ENCODE results near the gene DOCK3.
"Not testable (repeated sequence)": the region's sequence is repeated elsewhere in the genome, so short reads cannot be mapped to it uniquely, and the experiment has no call there.

DOCK3 gene

DNA sequence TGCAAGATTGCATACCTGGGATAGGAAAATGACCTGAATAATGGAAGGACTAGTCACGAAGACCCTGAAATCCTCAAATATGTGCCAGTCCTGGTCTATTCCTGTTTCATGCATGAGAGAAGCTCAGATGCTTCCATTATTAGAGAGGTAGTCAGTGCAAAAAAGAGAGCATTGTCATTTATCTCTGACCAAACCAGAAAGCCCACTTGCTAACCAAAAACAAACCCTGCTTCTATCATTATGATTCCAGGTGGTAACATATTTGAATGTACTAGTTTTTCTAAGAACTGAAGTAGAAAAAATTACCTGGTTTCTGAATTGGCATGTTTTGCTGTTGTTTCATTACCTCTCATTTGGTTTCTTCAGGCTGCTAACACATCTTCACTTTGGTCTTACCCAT, 549.6 kb downstream of the DOCK3 start:
- Histone ChIP-seq H3K4me1 (ENCODE audit: control insufficient read depth, insufficient read depth, low read length) (no peaks in the 10 kb centered on the region), H3K27me3 (ENCODE audit: control insufficient read depth, insufficient read depth, low read length, poor library complexity, severe bottlenecking) (no peaks in the 10 kb centered on the region), H3K9me3 (ENCODE audit: control insufficient read depth, low read length) (no peaks in the 10 kb centered on the region), H3K4me3 (ENCODE audit: insufficient read depth, low read depth, low read length) (no peak overlapping the region), H3K27ac (ENCODE audit: insufficient read depth, low read depth, low read length, poor library complexity, severe bottlenecking) (no peak overlapping the region), H3K36me3 (ENCODE audit: control insufficient read depth, insufficient read depth, low read length) (peaks cover 4% of the 10 kb centered on the region)
- 98 to 100% methylated on average over 1 of the region's 1 CpG for WGBS, 2 experiments

DNA sequence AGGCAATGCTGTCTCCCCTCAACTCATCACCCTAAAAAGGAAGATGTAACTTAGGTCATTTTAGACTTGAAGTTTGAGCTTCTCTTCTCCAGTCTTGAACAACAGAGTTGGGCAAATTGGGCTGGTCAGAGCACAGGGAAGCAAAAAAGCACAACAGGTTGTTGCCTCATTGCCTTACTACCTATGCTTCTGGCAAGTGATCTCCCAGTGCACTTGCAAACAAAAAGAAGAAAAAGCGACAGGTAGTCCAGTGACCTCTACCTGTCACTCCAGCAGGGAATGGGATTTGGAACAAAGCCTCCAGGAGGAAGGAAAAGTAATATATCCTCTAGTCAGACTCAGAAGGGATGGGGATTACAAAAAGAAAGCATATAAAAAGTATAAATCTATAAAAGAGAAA, 550.1 kb downstream of the DOCK3 start:
- 100% methylated on average over 1 of the region's 1 CpG for WGBS, 2 experiments
- H3K27ac ChIP-seq (ENCODE audit: insufficient read depth, low read depth, low read length, poor library complexity, severe bottlenecking): no peak overlapping the region
- H3K27me3 ChIP-seq (ENCODE audit: control insufficient read depth, insufficient read depth, low read length, poor library complexity, severe bottlenecking): no peaks in the 10 kb centered on the region
- peaks cover 4% of the 10 kb centered on the region for H3K36me3 ChIP-seq (ENCODE audit: control insufficient read depth, insufficient read depth, low read length)
- no peaks in the 10 kb centered on the region for H3K4me1 ChIP-seq (ENCODE audit: control insufficient read depth, insufficient read depth, low read length)
- H3K9me3 ChIP-seq (ENCODE audit: control insufficient read depth, low read length): no peaks in the 10 kb centered on the region
- H3K4me3 ChIP-seq (ENCODE audit: insufficient read depth, low read depth, low read length): no peak overlapping the region

DNA sequence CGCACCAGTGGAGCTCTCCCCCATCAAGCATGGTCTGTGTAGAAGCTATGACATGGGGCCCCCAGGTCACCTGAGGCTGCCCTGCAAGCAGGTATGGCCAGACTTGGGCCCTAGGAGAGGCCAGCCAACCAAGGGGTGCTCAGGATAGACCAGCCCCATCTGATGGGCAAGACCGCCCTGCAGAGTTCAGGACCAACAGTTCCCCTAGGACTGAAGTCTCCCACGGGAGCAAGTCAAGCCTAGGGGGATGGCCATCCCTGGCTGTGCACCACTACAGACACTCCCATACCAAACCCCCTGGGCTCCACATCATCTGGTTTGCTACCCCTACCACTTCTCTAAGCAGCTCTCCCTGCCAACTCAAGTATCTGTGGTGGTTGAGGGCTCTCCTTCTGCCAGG, 568.2 kb downstream of the DOCK3 start:
- Histone ChIP-seq H3K9me3 (ENCODE audit: control insufficient read depth, low read length) (peaks cover 3% of the 10 kb centered on the region), H3K27ac (ENCODE audit: insufficient read depth, low read depth, low read length, poor library complexity, severe bottlenecking) (no peak overlapping the region), H3K36me3 (ENCODE audit: control insufficient read depth, insufficient read depth, low read length) (peaks cover 8% of the 10 kb centered on the region), H3K27me3 (ENCODE audit: control insufficient read depth, insufficient read depth, low read length, poor library complexity, severe bottlenecking) (no peaks in the 10 kb centered on the region), H3K4me3 (ENCODE audit: insufficient read depth, low read depth, low read length) (no peak overlapping the region), H3K4me1 (ENCODE audit: control insufficient read depth, insufficient read depth, low read length) (no peaks in the 10 kb centered on the region)
- WGBS, 2 experiments: 78 to 79% methylated on average over 3 of the region's 3 CpGs

DNA sequence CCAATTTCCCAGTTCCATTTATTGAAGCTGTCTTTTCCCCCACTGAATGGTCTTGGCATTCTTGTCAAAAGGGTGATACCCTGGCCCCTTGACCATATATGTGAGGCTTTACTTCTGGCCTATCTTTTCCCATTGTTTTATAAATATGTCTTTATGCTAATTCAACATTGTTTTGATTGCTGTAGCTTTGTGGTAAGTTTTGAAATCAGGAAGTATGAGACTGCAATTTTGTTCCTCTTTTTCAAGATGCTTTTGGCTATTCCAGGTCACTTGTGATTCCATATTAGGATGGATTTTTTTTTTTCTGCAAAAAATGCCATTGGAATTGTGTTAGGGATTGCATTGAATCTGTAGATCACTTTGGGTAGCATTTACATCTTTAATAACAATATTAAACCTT, 569.2 kb downstream of the DOCK3 start:
- Histone ChIP-seq H3K4me1 (ENCODE audit: control insufficient read depth, insufficient read depth, low read length) (no peaks in the 10 kb centered on the region), H3K9me3 (ENCODE audit: control insufficient read depth, low read length) (peaks cover 3% of the 10 kb centered on the region), H3K27me3 (ENCODE audit: control insufficient read depth, insufficient read depth, low read length, poor library complexity, severe bottlenecking) (no peaks in the 10 kb centered on the region), H3K4me3 (ENCODE audit: insufficient read depth, low read depth, low read length) (no peak overlapping the region), H3K36me3 (ENCODE audit: control insufficient read depth, insufficient read depth, low read length) (peaks cover 8% of the 10 kb centered on the region), H3K27ac (ENCODE audit: insufficient read depth, low read depth, low read length, poor library complexity, severe bottlenecking) (no peak overlapping the region)

DNA sequence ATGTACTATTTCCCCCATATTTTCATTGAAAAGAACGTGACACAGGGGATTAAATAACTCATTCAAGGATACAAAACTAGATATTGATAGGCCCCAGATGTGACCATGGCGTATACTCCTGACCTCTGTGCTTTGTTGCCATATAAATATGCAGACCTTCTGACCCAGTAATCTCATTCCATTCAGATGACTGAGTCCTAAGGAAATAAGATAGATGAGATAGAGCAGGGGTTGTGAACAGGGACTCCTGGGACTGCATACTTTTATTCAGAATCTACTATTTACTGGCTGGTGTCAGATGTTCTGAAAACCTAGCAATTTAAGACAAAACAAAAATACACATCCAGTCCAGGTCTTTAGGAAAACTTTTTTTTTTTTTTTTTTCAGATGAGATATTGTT, 571.1 kb downstream of the DOCK3 start:
- Histone ChIP-seq H3K4me3 (ENCODE audit: insufficient read depth, low read depth, low read length) (no peak overlapping the region), H3K36me3 (ENCODE audit: control insufficient read depth, insufficient read depth, low read length) (peaks cover 8% of the 10 kb centered on the region), H3K9me3 (ENCODE audit: control insufficient read depth, low read length) (peaks cover 3% of the 10 kb centered on the region), H3K4me1 (ENCODE audit: control insufficient read depth, insufficient read depth, low read length) (no peaks in the 10 kb centered on the region), H3K27ac (ENCODE audit: insufficient read depth, low read depth, low read length, poor library complexity, severe bottlenecking) (no peak overlapping the region), H3K27me3 (ENCODE audit: control insufficient read depth, insufficient read depth, low read length, poor library complexity, severe bottlenecking) (no peaks in the 10 kb centered on the region)
- 96% methylated on average over 2 of the region's 2 CpGs for WGBS, 2 experiments

DNA sequence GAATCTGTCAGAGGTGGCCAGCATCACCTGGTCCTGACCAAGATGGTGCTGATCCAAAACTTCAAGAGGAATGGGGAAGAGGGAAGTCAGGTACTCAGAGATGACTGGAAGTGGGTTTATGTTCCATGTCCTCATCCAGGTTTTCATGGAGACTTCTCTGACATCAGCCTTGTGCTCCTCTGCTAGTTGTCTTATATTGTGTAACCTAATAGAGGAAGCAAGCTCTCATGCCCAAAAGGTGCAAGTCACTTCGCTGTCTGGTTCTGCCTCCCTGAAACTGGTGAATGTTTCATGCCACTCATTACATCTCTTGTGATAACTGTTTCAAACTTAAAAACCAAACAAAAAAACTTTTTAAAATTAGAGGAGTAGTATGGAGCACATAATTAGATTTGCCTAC, 583.1 kb downstream of the DOCK3 start:
- Histone ChIP-seq H3K27ac (ENCODE audit: insufficient read depth, low read depth, low read length, poor library complexity, severe bottlenecking) (no peak overlapping the region), H3K4me1 (ENCODE audit: control insufficient read depth, insufficient read depth, low read length) (no peaks in the 10 kb centered on the region)
- 90 to 100% methylated on average over 1 of the region's 1 CpG for WGBS, 2 experiments

DNA sequence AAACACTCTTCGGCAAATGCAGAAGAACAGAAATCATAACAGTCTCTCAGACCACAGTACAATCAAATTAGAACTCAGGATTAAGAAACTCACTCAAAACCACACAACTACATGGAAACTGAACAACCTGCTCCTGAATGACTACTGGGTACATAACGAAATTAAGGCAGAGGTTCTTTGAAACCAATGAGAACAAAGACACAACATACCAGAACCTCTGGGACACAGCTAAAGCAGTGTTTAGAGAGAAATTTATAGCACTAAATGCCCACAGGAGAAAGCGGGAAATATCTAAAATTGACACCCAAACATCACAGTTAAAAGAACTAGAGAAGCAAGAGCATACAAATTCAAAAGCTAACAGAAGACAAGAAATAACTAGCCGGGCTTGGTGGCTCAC, 589.4 kb downstream of the DOCK3 start:
- not testable (repeated sequence) for H3K36me3 ChIP-seq (ENCODE audit: control insufficient read depth, insufficient read depth, low read length); H3K4me3 ChIP-seq (ENCODE audit: insufficient read depth, low read depth, low read length); H3K9me3 ChIP-seq (ENCODE audit: control insufficient read depth, low read length); H3K4me1 ChIP-seq (ENCODE audit: control insufficient read depth, insufficient read depth, low read length); H3K27ac ChIP-seq (ENCODE audit: insufficient read depth, low read depth, low read length, poor library complexity, severe bottlenecking); H3K27me3 ChIP-seq (ENCODE audit: control insufficient read depth, insufficient read depth, low read length, poor library complexity, severe bottlenecking)
- WGBS, 2 experiments: 90 to 92% methylated on average over 4 of the region's 4 CpGs

More for the DNA sequence above, 583.1 kb downstream of the DOCK3 start:
- no peaks in the 10 kb centered on the region for H3K27me3 ChIP-seq (ENCODE audit: control insufficient read depth, insufficient read depth, low read length, poor library complexity, severe bottlenecking)
- no peaks in the 10 kb centered on the region for H3K36me3 ChIP-seq (ENCODE audit: control insufficient read depth, insufficient read depth, low read length)
- no peaks in the 10 kb centered on the region for H3K9me3 ChIP-seq (ENCODE audit: control insufficient read depth, low read length)
- no peak overlapping the region for H3K4me3 ChIP-seq (ENCODE audit: insufficient read depth, low read depth, low read length)

DNA sequence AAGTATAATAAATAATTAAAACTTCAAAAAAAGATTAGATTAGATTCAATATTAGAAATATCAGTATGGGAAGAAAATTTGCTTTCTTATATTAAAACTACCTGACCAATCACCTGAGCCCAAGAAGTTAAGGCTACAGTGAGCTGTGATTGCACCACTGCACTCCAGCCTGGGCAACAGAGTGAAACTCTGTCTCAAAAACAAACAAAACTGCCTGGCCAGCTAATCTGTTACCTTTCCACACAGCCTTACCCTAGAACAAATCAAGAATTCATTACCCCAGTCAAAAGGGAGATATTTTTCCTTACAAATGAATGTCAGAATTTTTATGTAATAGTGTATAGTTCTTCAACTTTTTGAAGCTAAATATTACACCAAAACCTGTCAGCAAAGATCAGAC, 593.4 kb downstream of the DOCK3 start:
- Histone ChIP-seq H3K4me3 (ENCODE audit: insufficient read depth, low read depth, low read length) (no peak overlapping the region), H3K36me3 (ENCODE audit: control insufficient read depth, insufficient read depth, low read length) (no peaks in the 10 kb centered on the region), H3K27me3 (ENCODE audit: control insufficient read depth, insufficient read depth, low read length, poor library complexity, severe bottlenecking) (no peaks in the 10 kb centered on the region), H3K27ac (ENCODE audit: insufficient read depth, low read depth, low read length, poor library complexity, severe bottlenecking) (no peak overlapping the region), H3K4me1 (ENCODE audit: control insufficient read depth, insufficient read depth, low read length) (no peaks in the 10 kb centered on the region), H3K9me3 (ENCODE audit: control insufficient read depth, low read length) (no peaks in the 10 kb centered on the region)

DNA sequence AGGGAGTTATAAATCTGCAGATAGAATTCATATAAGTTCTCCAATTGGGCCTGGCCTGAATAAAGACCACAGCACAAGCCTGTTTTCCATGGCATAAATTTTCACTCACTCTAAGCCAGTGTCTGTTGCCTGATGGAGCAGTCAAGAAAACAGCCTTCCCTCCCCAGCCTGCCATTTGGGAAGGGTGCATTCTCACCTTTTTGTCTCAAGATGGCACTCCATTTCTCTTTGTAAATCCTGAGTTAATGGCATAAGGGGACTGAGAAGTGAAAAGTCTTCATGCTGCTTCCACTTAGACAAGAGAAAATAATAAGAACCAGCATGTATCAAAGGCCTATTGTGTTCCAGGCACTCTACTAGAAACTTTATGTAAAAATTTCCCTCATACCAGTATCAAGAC, 594.7 kb downstream of the DOCK3 start:
- Histone ChIP-seq H3K9me3 (ENCODE audit: control insufficient read depth, low read length) (no peaks in the 10 kb centered on the region), H3K27me3 (ENCODE audit: control insufficient read depth, insufficient read depth, low read length, poor library complexity, severe bottlenecking) (no peaks in the 10 kb centered on the region), H3K4me3 (ENCODE audit: insufficient read depth, low read depth, low read length) (no peak overlapping the region), H3K4me1 (ENCODE audit: control insufficient read depth, insufficient read depth, low read length) (no peaks in the 10 kb centered on the region), H3K36me3 (ENCODE audit: control insufficient read depth, insufficient read depth, low read length) (no peaks in the 10 kb centered on the region), H3K27ac (ENCODE audit: insufficient read depth, low read depth, low read length, poor library complexity, severe bottlenecking) (no peak overlapping the region)

DNA sequence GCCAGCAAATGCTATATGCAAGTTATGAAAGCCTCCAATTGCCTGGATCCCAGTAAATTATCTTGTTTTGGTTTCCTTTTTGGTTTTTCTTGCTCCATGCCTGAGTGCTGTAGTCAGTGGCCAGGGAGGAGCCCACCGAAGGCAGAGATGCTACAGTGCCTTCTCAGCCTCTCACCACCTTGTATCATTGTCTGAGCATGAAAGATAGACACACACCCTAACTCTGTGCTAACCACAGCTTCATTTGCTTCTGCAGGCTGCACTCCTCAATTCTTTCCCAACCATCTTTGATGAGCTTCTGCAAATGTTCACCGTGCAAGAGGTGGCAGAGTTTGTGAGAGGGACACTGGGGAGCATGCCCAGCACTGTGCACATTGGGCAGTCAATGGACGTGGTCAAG, 595.8 kb downstream of the DOCK3 start:
- Histone ChIP-seq H3K27ac (ENCODE audit: insufficient read depth, low read depth, low read length, poor library complexity, severe bottlenecking) (no peak overlapping the region), H3K9me3 (ENCODE audit: control insufficient read depth, low read length) (no peaks in the 10 kb centered on the region), H3K4me1 (ENCODE audit: control insufficient read depth, insufficient read depth, low read length) (no peaks in the 10 kb centered on the region), H3K36me3 (ENCODE audit: control insufficient read depth, insufficient read depth, low read length) (no peaks in the 10 kb centered on the region), H3K27me3 (ENCODE audit: control insufficient read depth, insufficient read depth, low read length, poor library complexity, severe bottlenecking) (no peaks in the 10 kb centered on the region), H3K4me3 (ENCODE audit: insufficient read depth, low read depth, low read length) (no peak overlapping the region)
- 90 to 96% methylated on average over 3 of the region's 3 CpGs for WGBS, 2 experiments

DNA sequence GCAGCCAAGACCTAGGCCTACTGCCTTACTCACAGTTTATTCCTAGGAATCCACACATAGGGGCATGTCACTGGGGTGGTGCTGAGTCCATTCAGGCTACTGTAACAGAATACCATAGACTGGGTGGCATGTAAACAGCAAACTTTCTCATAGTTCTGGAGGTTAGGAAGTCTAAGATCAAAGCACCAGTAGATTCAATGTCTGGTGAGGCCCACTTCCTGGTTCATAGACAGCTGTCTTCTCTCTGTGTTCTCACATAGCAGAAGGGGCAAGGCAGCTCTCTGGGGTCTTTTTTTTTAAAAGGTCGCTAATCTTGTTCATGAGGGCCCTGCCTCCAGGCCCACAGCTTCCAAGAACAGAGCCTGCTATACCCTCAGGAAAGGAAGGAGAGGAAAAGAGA, 596.4 kb downstream of the DOCK3 start:
- Histone ChIP-seq H3K27ac (ENCODE audit: insufficient read depth, low read depth, low read length, poor library complexity, severe bottlenecking) (no peak overlapping the region), H3K9me3 (ENCODE audit: control insufficient read depth, low read length) (no peaks in the 10 kb centered on the region), H3K4me3 (ENCODE audit: insufficient read depth, low read depth, low read length) (no peak overlapping the region), H3K36me3 (ENCODE audit: control insufficient read depth, insufficient read depth, low read length) (no peaks in the 10 kb centered on the region), H3K27me3 (ENCODE audit: control insufficient read depth, insufficient read depth, low read length, poor library complexity, severe bottlenecking) (no peaks in the 10 kb centered on the region), H3K4me1 (ENCODE audit: control insufficient read depth, insufficient read depth, low read length) (no peaks in the 10 kb centered on the region)
- 92 to 100% methylated on average over 1 of the region's 1 CpG for WGBS, 2 experiments
